Fibroblast of skin of left quadriceps (primary cell): ENCODE results near the gene APCDD1.
"Not testable (repeated sequence)": the region's sequence is repeated elsewhere in the genome, so short reads cannot be mapped to it uniquely, and the experiment has no call there.

Source experiments
- DNase-seq, 2 experiments: peaks; one replicate each; pipeline ENCODE4 v3.0.0-alpha.2; 2013; ENCODE audit warnings: low read depth in 2 of 2

APCDD1 gene

DNA sequence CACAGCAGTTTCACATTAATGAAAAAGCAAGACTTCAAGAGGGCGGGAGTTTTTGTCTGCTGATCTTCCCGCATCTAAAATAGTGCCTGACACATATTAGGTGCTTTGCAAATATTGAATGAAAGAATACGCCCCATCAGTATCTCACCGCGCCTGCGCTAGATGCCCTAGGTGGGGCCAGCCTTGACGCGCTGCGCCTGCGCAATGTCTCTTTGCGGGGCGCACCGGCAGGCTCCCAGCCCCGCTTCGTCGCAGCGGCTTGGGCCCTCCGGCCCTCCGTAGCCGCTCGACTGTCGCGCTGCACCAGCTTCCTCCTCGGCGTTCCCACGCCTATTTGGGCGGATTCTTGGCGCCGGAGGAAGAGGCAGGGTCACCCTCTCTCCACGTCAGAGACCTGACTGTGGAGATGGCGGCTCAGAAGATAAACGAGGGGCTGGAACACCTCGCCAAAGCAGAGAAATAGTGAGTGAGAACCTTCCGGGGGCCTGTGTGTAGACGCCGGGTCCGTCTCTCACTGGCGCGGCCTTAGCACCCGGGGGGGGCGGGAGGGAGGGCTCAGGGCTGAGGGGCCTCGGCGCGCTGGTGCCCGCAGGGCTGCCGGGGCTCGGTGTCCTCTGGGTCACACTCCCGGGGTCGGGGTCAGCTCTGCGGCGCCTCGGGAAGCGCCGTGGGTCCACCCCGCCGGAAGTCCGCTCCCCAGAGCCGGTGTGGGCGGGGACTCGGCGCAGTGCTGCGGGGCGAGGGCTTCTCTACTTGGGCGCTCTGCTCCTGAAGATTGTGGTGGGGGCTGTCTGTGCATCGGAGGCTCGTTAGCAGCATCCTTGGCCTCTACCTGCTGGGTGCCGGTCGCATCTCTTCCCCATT is 71.5 kb downstream of the APCDD1 start, which contains the start of gene NAPG:
NAPG (plus strand) TSS at position 331 of the 864 bp plus-strand sequence; CDS start at position 407, 76 bp downstream.
- DNase-seq, result peak; percentile 87 to 89

DNA sequence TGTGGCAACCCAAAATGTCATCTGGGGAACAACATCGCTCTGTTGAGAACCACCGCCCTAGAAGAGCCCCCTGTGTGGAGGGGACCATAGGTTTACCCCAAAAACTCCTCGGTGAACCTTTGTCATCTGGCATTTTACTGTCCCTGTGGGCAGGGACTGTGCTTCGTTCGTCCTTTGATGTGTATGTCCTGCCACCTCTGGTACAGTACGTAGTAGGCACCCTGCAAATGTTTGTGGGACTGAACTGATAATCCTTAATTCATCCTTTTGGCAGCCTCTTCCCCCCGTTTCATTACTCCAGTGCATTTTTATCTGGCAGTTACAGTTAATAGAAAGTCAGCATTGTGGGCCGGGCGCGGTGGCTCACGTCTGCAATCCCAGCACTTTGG is 72.1 kb downstream of the APCDD1 start:
- DNase-seq, result no peak

DNA sequence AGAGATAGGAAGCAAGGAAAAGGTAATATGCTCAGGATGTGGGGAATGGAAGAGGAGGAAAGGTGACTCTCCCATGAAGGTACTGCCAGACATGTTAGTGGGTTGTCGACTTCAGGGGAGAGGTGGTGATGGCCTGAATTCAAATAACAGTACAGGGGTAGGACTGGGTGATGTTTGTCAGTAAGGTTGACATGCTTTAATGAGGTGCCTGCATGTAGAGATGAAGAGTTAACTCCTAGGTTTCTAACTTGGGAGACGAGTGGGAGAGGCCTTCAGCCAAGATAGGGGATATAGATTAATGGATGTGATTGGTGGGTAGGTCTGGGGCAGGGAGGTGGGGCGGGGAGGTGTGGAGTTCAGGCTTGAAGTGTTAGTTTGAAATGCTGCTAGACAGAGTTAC is 74.0 kb downstream of the APCDD1 start:
- no peak for DNase-seq

DNA sequence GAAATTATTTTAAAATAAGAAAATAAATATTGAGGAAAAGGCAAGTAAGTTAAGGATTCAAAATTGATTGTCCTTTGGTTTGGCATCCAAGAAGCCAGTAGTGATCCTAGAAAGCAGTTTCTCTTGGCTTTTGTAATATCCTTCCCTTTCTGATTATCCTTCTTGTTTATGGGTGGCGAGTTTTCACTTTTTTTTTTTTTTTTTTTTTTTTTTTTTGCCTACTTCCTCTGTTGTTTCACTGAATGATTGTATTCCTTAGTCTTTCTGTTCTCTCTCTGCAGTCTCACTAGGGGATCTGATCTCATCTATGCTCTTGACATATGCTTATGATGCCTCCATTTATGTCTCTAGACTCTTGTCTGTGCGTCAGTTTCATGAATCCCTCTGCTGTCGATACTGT is 75.6 kb downstream of the APCDD1 start:
- no peak for DNase-seq

DNA sequence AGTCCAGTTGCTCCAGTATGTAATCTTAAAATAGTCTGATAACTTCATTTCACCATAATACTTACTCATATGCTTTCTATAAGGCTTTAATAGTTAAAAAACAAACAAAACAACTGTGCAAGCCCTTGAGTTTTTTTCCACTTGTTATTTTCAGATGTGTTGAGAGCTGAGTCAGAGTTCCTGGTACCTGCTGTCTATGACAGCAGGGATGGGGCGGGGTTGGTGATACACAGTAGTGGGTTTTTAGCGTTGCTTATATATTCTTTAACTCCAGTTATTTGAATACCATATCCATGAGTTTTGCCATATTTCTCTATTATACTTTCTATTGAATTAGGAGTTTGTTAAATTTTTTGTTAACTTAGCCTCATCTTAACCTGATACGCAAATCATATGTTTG is 76.4 kb downstream of the APCDD1 start:
- DNase-seq, result no peak

DNA sequence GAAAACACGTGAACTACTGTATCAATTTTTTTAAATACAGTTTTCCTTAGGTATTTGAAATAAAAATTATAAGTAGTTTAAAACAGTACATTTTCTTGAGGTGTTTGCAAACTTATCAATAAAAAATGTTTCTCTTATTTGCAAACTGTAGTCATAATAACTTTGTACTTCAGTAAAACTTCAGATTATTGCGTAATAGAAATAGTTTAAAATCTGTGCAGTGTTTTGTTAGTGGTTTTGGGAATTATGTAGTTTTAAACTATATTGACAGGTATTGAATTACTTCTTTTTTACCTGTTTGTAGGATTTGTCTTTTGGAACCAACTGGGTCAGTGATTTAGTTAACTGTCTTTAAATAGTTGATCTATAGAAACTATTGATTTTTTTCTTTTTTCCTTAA is 78.7 kb downstream of the APCDD1 start:
- no peak for DNase-seq

DNA sequence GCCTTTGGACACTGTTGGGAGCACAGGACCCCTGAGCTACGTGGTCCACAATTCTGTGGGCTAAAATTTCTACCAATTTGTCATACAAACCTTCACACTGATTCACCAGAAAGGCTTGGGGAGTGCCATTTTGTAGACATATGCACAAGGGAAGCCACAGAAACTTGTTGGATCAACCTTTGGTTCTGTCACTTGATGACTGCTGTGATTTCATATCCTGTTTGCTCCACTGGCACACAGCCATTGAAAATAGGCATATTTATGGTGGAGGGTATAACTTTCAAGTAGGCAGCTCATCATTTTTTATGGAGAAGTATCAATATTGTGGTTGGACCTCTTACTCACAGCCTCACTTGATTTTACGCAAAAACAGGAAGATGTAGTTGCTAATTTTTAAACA is 81.8 kb downstream of the APCDD1 start:
- DNase-seq, result no peak

DNA sequence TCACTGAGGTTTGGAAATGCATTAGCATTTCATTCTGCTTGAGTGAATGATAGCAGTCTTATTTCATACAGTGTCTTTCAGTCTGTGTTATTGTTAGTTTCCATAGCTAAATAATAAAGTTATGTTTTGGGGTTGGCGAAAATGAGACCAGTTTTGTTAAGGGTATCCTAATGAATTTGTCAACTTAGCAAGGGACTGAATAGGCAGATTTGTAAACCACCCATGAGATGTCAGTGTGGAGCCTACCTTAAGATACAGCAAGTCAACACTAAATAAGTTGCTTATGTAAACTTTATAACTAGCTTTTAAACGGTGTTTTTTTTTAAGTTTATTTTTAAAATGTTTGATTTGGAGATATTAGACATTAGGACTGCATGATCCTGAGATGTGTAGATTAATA is 83.3 kb downstream of the APCDD1 start:
- no peak for DNase-seq

DNA sequence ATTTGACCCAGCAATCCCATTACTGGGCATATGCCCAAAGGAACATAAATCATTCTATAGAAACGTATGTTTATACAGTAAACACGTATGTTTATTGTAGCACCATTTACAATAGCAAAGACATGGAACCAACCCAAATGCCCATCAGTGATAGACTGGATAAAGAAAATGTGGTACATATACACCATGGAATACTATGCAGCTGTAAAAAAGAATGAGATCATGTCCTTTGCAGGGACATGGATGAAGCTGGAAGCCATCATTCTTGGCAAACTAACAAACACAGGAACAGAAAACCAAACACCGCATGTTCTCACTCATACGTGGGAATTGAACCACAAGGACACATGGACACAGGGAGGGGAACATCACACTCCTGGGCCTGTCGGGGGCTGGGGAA is 84.7 kb downstream of the APCDD1 start:
- not testable (repeated sequence) for DNase-seq
